Renal cortical epithelial cell (primary cell): ENCODE measurements around the gene IMPG2. TPM values are rescaled to one million over a fixed set of nuclear protein-coding genes. Genes with fewer than 3 reads are reported as not detected.

Experiments used
- DNase-seq: peaks from one replicate; pipeline ENCODE4 v3.0.0-alpha.2; 2011; ENCODE audit warnings: low read depth
- total RNA-seq: library from RNA; depleted of rRNA; stranded (reverse); fragments of >200 nt; gene quantifications from 2 replicates; pipeline ENCODE4 v1.2.3, GENCODE V29; 2014

IMPG2 gene
- total RNA-seq, 1 donor from 2014 or later, result 0.35 TPM

- DNase-seq, result no peak
Measured at GRCh38 chr3:101240719-101241399, 79.5 kb downstream of the IMPG2 start.

GRCh38 chr3:101235048-101235447, 85.3 kb downstream of the IMPG2 start:
- DNase-seq, result no peak

- no peak for DNase-seq
Measured at GRCh38 chr3:101230618-101231017, 89.8 kb downstream of the IMPG2 start.

- DNase-seq, result no peak
Measured at GRCh38 chr3:101229681-101230080, 90.7 kb downstream of the IMPG2 start.

GRCh38 chr3:101228441-101228840, 91.9 kb downstream of the IMPG2 start:
- DNase-seq, result peak; percentile 26

- DNase-seq, result peak; percentile 92
Measured at GRCh38 chr3:101224739-101225138, 95.6 kb downstream of the IMPG2 start.

GRCh38 chr3:101223016-101223415, 97.4 kb downstream of the IMPG2 start:
- peak; percentile 53 for DNase-seq

GRCh38 chr3:101219842-101220560, 100.4 kb downstream of the IMPG2 start:
- DNase-seq, result no peak

GRCh38 chr3:101217472-101218245, 102.7 kb downstream of the IMPG2 start:
- DNase-seq, result no peak

- peak; percentile 75 for DNase-seq
Measured at GRCh38 chr3:101216710-101217465, 103.5 kb downstream of the IMPG2 start.

- DNase-seq, result no peak
Measured at GRCh38 chr3:101212730-101213129, 107.6 kb downstream of the IMPG2 start.

GRCh38 chr3:101204246-101204645, 116.1 kb downstream of the IMPG2 start:
- DNase-seq, result no peak

- peak; percentile 33 for DNase-seq
Measured at GRCh38 chr3:101203411-101203810, 117.0 kb downstream of the IMPG2 start.

GRCh38 chr3:101202640-101203039, 117.7 kb downstream of the IMPG2 start:
- no peak for DNase-seq

GRCh38 chr3:101200461-101200860, 119.9 kb downstream of the IMPG2 start:
- DNase-seq, result no peak

GRCh38 chr3:101195951-101196713, 124.2 kb downstream of the IMPG2 start:
- DNase-seq, result peak; percentile 84

- DNase-seq, result no peak
Measured at GRCh38 chr3:101194392-101194791, 126.0 kb downstream of the IMPG2 start.

GRCh38 chr3:101193957-101194356, 126.4 kb downstream of the IMPG2 start:
- no peak for DNase-seq

- peak; percentile 80 for DNase-seq
Measured at GRCh38 chr3:101189796-101190195, 130.6 kb downstream of the IMPG2 start.

- peak; percentile 37 for DNase-seq
Measured at GRCh38 chr3:101189176-101189575, 131.2 kb downstream of the IMPG2 start.

- DNase-seq, result no peak
Measured at GRCh38 chr3:101185341-101185740, 135.0 kb downstream of the IMPG2 start.
